Activated CD8-positive, alpha-beta memory T cell treated with anti-CD3 and anti-CD28 coated beads, Interleukin-2, amount 50 U/mL, for 4 hours (primary cell): ENCODE data around the gene LMOD1.
"Not testable (repeated sequence)": the region's sequence is repeated elsewhere in the genome, so short reads cannot be mapped to it uniquely, and the experiment has no call there.

ENCODE experiments used
- DNase-seq: peaks from one replicate; pipeline ENCODE4 v3.0.0-alpha.2; 2020

Gene LMOD1

GRCh38 chr1:201890806-201891450, 55.4 kb downstream of the LMOD1 start:
- DNase-seq = no peak

GRCh38 chr1:201890223-201890622, 56.1 kb downstream of the LMOD1 start:
- no peak for DNase-seq

- DNase-seq = no peak
Observed at GRCh38 chr1:201889090-201889968, 57.0 kb downstream of the LMOD1 start.

- DNase-seq = no peak
Observed at GRCh38 chr1:201888282-201889089, 57.9 kb downstream of the LMOD1 start, which contains the start of gene SHISA4. Gene SHISA4, plus strand, starts transcription at chr1:201888898. Its CDS starts 97 bp downstream, at chr1:201888995.

GRCh38 chr1:201887116-201887866, 59.1 kb downstream of the LMOD1 start:
- no peak for DNase-seq

GRCh38 chr1:201886103-201886885, 60.1 kb downstream of the LMOD1 start:
- no peak for DNase-seq

- DNase-seq = no peak
Observed at GRCh38 chr1:201885531-201886075, 60.7 kb downstream of the LMOD1 start.

GRCh38 chr1:201884425-201884824, 61.9 kb downstream of the LMOD1 start:
- DNase-seq = no peak

- DNase-seq = no peak
Observed at GRCh38 chr1:201883786-201884185, 62.6 kb downstream of the LMOD1 start.

GRCh38 chr1:201883266-201883665, 63.1 kb downstream of the LMOD1 start:
- no peak for DNase-seq

GRCh38 chr1:201882665-201883132, 63.6 kb downstream of the LMOD1 start:
- DNase-seq = no peak

GRCh38 chr1:201881617-201882016, 64.7 kb downstream of the LMOD1 start:
- no peak for DNase-seq

- no peak for DNase-seq
Observed at GRCh38 chr1:201880928-201881571, 65.3 kb downstream of the LMOD1 start.

GRCh38 chr1:201877877-201878401, 68.4 kb downstream of the LMOD1 start:
- DNase-seq = no peak

GRCh38 chr1:201876148-201876818, 70.1 kb downstream of the LMOD1 start:
- DNase-seq = no peak

- no peak for DNase-seq
Observed at GRCh38 chr1:201874672-201875071, 71.7 kb downstream of the LMOD1 start.

- no peak for DNase-seq
Observed at GRCh38 chr1:201870397-201870796, 76.0 kb downstream of the LMOD1 start.

GRCh38 chr1:201861448-201861847, 84.9 kb downstream of the LMOD1 start:
- DNase-seq = no peak

GRCh38 chr1:201859424-201859823, 86.9 kb downstream of the LMOD1 start:
- no peak for DNase-seq

- DNase-seq = not testable (repeated sequence)
Observed at GRCh38 chr1:201856722-201857121, 89.6 kb downstream of the LMOD1 start.
